Activated B cell treated with CpG ODN at 0.5 μM for 24 hours (primary cell): Measurements from ENCODE around the gene KIF20B. TPM values are rescaled to one million over a fixed set of nuclear protein-coding genes. Genes with fewer than 3 reads are reported as not detected.

Experiments
- ATAC-seq: fragments of 200-7000 bp; cut with Tn5 transposase; one replicate; pipeline ENCODE4 v1.10.0; 2021; ENCODE audit warnings: low read depth, mild to moderate bottlenecking, moderate library complexity
- CTCF ChIA-PET: fragments of 350-600 bp; sonication (Branson Sonifier 250); formaldehyde crosslinking; loops from one replicate; lab custom pipeline; 2021; ENCODE audit warnings: antibody characterized with exemption; lab: Charles Lee
- POLR2A ChIA-PET: fragments of 350-600 bp; sonication (Branson Sonifier 250); formaldehyde crosslinking; loops from one replicate; lab custom pipeline; 2021; ENCODE audit warnings: antibody characterized with exemption; lab: Charles Lee
- DNase-seq: peaks from one replicate; pipeline ENCODE4 v3.0.0; 2022
- H3K27ac Mint-ChIP-seq: one replicate; pipeline ENCODE4 v1.8.0; 2020; ENCODE audit warnings: mixed read lengths
- H3K27me3 Mint-ChIP-seq: one replicate; pipeline ENCODE4 v1.8.0; 2021; ENCODE audit warnings: mixed read lengths
- H3K36me3 Mint-ChIP-seq: one replicate; pipeline ENCODE4 v1.8.0; 2021; ENCODE audit warnings: low read depth, mixed read lengths
- H3K4me1 Mint-ChIP-seq: one replicate; pipeline ENCODE4 v1.8.0; 2021; ENCODE audit warnings: mixed read lengths
- H3K4me3 Mint-ChIP-seq: one replicate; pipeline ENCODE4 v1.8.0; 2020; ENCODE audit warnings: mild to moderate bottlenecking, mixed read lengths
- H3K9me3 Mint-ChIP-seq: one replicate; pipeline ENCODE4 v1.8.0; 2020; ENCODE audit warnings: mixed read lengths
- CTCF ChIP-seq: fragments of 200-600 bp; IDR thresholded peaks from one replicate; pipeline ENCODE4 v1.8.0; 2022; ENCODE audit warnings: antibody characterized with exemption, mild to moderate bottlenecking
- intact Hi-C: fragments of 100-400 bp; cut with micrococcal nuclease; formaldehyde crosslinking; loops from one replicate; pipeline ENCODE4 v1.15.1; 2024
- total RNA-seq: library from RNA; stranded (reverse); gene quantifications from 2 replicates; pipeline ENCODE4 v1.2.3, GENCODE V29; 2022

The KIF20B gene
- total RNA-seq, 1 donor from 2014 or later, result 24.0 TPM

GRCh38 chr10:89670926-89671325, 30.5 kb upstream of the KIF20B start:
- no peak for ATAC-seq
- DNase-seq, result no peak
- ChIA-PET POLR2A (interaction anchor here (0.6 kb wide), 1 partner anchor 16 kb away, joined by 3 read pairs; no protein-coding TSS in a partner anchor), CTCF (no interaction called here)
- Mint-ChIP-seq H3K9me3 (no peaks in the 10 kb centered on the region), H3K27me3 (no peaks in the 10 kb centered on the region), H3K4me3 (no peak overlapping the region), H3K4me1 (peaks cover 12% of the 10 kb centered on the region), H3K27ac (no peak overlapping the region), H3K36me3 (no peaks in the 10 kb centered on the region)
- intact Hi-C loops, result no loop called here
- TF ChIP-seq CTCF, result no peak

GRCh38 chr10:89677341-89677740, 24.0 kb upstream of the KIF20B start:
- no peak for TF ChIP-seq CTCF
- H3K27ac Mint-ChIP-seq, result no peak overlapping the region
- no peaks in the 10 kb centered on the region for H3K36me3 Mint-ChIP-seq
- no peaks in the 10 kb centered on the region for H3K27me3 Mint-ChIP-seq
- ChIA-PET POLR2A (interaction anchor here (0.6 to 1.0 kb wide), 2 partner anchors 24 to 431 kb away, joined by 3 to 4 read pairs; partner anchors contain the start of gene KIF20B), CTCF (no interaction called here)
- no peaks in the 10 kb centered on the region for H3K9me3 Mint-ChIP-seq
- intact Hi-C loops, result no loop called here
- peaks cover 12% of the 10 kb centered on the region for H3K4me1 Mint-ChIP-seq
- DNase-seq (no peak), ATAC-seq (no peak)
- no peak overlapping the region for H3K4me3 Mint-ChIP-seq

DNA sequence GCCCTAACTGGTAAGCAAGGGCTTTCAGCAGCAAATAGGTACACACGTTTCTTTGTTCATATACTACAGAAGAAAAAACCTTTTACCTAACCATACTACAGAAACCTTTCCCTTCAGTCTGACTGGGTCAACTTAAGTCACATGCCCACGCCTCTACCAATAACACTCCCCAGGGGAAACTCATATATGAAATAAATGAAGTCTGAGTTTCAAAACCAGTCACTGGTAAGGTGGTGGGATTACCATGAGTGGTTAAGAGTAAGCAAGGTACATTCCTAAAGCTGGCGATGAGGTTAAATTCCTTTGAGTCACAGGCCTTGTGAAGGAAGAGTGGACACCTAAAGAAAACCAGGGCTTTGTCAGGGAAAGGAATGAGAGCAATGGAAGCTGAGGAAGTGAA, 21.4 kb upstream of the KIF20B start:
- H3K9me3 Mint-ChIP-seq, result no peaks in the 10 kb centered on the region
- no peak overlapping the region for H3K27ac Mint-ChIP-seq
- no peak for ATAC-seq
- intact Hi-C loops, result no loop called here
- POLR2A ChIA-PET, result interaction anchor here (1.3 kb wide), 1 partner anchor 36 kb away, joined by 3 read pairs; no protein-coding TSS in a partner anchor
- CTCF ChIA-PET, result no interaction called here
- H3K4me3 Mint-ChIP-seq, result no peak overlapping the region
- peaks cover 2% of the 10 kb centered on the region for H3K27me3 Mint-ChIP-seq
- no peak for TF ChIP-seq CTCF
- H3K4me1 Mint-ChIP-seq, result no peaks in the 10 kb centered on the region
- DNase-seq, result no peak
- no peaks in the 10 kb centered on the region for H3K36me3 Mint-ChIP-seq

- intact Hi-C loops, result no loop called here
- POLR2A ChIA-PET, result interaction anchor here (0.6 to 2.1 kb wide), 2 partner anchors 18 to 51 kb away, joined by 4 to 7 read pairs; partner anchors contain the start of gene KIF20B
- peaks cover 5% of the 10 kb centered on the region for H3K4me1 Mint-ChIP-seq
- H3K27me3 Mint-ChIP-seq, result peaks cover 2% of the 10 kb centered on the region
- no peaks in the 10 kb centered on the region for H3K36me3 Mint-ChIP-seq
- H3K9me3 Mint-ChIP-seq, result no peaks in the 10 kb centered on the region
- DNase-seq (no peak), ATAC-seq (no peak)
- no peak for TF ChIP-seq CTCF
- CTCF ChIA-PET, result no interaction called here
- H3K27ac Mint-ChIP-seq, result no peak overlapping the region
- H3K4me3 Mint-ChIP-seq, result no peak overlapping the region
Observed at GRCh38 chr10:89683883-89684282, 17.5 kb upstream of the KIF20B start.

DNA sequence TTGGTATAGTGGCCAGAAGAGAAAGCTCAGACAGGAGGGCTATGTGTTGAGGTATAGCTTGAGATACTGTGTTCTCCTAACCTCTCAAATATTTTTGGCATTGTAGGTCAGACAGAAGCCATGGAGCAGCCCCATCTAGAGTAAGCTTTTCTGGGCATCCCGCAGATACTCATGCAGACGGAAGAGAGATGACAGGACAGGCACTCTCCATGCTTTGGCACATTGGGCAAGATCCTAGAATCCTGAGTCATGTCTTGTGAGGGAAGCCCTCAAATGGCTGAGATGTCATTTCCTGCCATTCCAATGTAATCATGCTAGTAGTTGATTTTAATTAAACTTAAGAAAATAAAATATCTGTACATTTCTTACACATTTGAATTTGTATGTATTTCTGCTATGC, 16.8 kb upstream of the KIF20B start:
- Mint-ChIP-seq H3K36me3 (no peaks in the 10 kb centered on the region), H3K4me1 (peaks cover 5% of the 10 kb centered on the region), H3K27me3 (peaks cover 2% of the 10 kb centered on the region), H3K4me3 (no peak overlapping the region), H3K9me3 (no peaks in the 10 kb centered on the region), H3K27ac (no peak overlapping the region)
- ChIA-PET POLR2A (interaction anchor here (2.1 kb wide), 1 partner anchor 17 kb away, joined by 7 read pairs; the partner anchor contains the start of gene KIF20B), CTCF (no interaction called here)
- intact Hi-C loops, result no loop called here
- no peak for TF ChIP-seq CTCF
- ATAC-seq, result no peak
- DNase-seq, result no peak
